Activated CD8-positive, alpha-beta T cell treated with anti-CD3 and anti-CD28 coated beads for 36 hours (primary cell): ENCODE data around the gene ANLN. TPM values are rescaled to one million over a fixed set of nuclear protein-coding genes. Genes with fewer than 3 reads are reported as not detected.
A peak's percentile ranks its signal among the peaks of the same experiment; 100 is the strongest.

Experiments used
- ATAC-seq: fragments of 200-7000 bp; cut with Tn5 transposase; one replicate; pipeline ENCODE4 v1.10.0; 2021; ENCODE audit warnings: mild to moderate bottlenecking, moderate library complexity
- CTCF ChIA-PET: fragments of 350-600 bp; sonication (Branson Sonifier 250); formaldehyde crosslinking; loops from one replicate; lab custom pipeline; 2021; ENCODE audit warnings: antibody characterized with exemption; lab: Charles Lee
- POLR2A ChIA-PET: fragments of 350-600 bp; sonication (Branson Sonifier 250); formaldehyde crosslinking; loops from one replicate; lab custom pipeline; 2021; ENCODE audit warnings: antibody characterized with exemption; lab: Charles Lee
- DNase-seq: peaks from one replicate; pipeline ENCODE4 v3.0.0-alpha.2; 2020
- H3K27ac Mint-ChIP-seq: one replicate; pipeline ENCODE4 v1.8.0; 2021; ENCODE audit warnings: mild to moderate bottlenecking, mixed read lengths
- H3K27me3 Mint-ChIP-seq: one replicate; pipeline ENCODE4 v1.8.0; 2021; ENCODE audit warnings: mixed read lengths
- H3K36me3 Mint-ChIP-seq: one replicate; pipeline ENCODE4 v1.8.0; 2021; ENCODE audit warnings: low read depth, mixed read lengths
- H3K4me1 Mint-ChIP-seq: one replicate; pipeline ENCODE4 v1.8.0; 2021; ENCODE audit warnings: low read depth, mixed read lengths
- H3K4me3 Mint-ChIP-seq: one replicate; pipeline ENCODE4 v1.8.0; 2021; ENCODE audit warnings: mild to moderate bottlenecking, moderate library complexity, mixed read lengths
- H3K9me3 Mint-ChIP-seq: one replicate; pipeline ENCODE4 v1.8.0; 2021; ENCODE audit warnings: mixed read lengths
- intact Hi-C: fragments of 100-400 bp; cut with micrococcal nuclease; formaldehyde crosslinking; loops from one replicate; pipeline ENCODE4 v1.10.0; 2022
- total RNA-seq, 2 experiments: library from RNA; stranded (reverse); gene quantifications; one replicate each; pipeline ENCODE4 v1.2.3, GENCODE V29; 2021
- TF ChIP-seq, protein P1 (sequence below): fragments of 200-600 bp; IDR thresholded peaks from one replicate; pipeline ENCODE4 v1.8.0; 2022; ENCODE audit warnings: antibody characterized with exemption, mild to moderate bottlenecking

Gene ANLN
- total RNA-seq, 2 experiments from 2014 or later, result 38.1 to 45.0 TPM

- ATAC-seq, result no peak
- intact Hi-C loops, result no loop called here
Measured at GRCh38 chr7:36360244-36360643, 29.4 kb upstream of the ANLN start.

DNA sequence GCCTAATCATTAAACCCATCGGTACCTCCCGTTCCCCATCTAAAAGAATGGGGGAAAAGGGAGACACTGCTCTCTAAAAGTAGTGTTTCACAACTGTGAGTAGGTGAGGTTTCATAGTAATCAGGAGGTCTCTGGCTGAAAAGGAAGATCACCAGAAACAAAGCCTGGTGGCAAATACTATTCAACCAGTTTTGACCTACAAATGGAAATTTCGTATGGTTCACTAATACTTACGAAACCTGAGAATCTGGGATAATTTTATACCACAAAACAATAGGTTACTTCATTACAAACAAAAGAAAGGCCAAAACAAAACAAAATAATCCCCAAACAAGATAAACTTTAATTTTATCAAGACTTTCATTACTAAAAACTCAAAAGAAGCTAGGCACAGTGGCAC lies 28.4 kb upstream of the ANLN start:
- no peaks in the 10 kb centered on the region for H3K9me3 Mint-ChIP-seq

More at GRCh38 chr7:36360244-36360643, 29.4 kb upstream of the ANLN start:
- Mint-ChIP-seq H3K36me3 (no peaks in the 10 kb centered on the region), H3K9me3 (no peaks in the 10 kb centered on the region), H3K27ac (no peak overlapping the region), H3K4me1 (no peaks in the 10 kb centered on the region), H3K27me3 (no peaks in the 10 kb centered on the region), H3K4me3 (no peak overlapping the region)
- CTCF ChIA-PET, result interaction anchor here (0.9 to 1.9 kb wide), 2 partner anchors 42 to 375 kb away, joined by 3 to 8 read pairs; no protein-coding TSS in a partner anchor
- TF ChIP-seq, protein P1, sequence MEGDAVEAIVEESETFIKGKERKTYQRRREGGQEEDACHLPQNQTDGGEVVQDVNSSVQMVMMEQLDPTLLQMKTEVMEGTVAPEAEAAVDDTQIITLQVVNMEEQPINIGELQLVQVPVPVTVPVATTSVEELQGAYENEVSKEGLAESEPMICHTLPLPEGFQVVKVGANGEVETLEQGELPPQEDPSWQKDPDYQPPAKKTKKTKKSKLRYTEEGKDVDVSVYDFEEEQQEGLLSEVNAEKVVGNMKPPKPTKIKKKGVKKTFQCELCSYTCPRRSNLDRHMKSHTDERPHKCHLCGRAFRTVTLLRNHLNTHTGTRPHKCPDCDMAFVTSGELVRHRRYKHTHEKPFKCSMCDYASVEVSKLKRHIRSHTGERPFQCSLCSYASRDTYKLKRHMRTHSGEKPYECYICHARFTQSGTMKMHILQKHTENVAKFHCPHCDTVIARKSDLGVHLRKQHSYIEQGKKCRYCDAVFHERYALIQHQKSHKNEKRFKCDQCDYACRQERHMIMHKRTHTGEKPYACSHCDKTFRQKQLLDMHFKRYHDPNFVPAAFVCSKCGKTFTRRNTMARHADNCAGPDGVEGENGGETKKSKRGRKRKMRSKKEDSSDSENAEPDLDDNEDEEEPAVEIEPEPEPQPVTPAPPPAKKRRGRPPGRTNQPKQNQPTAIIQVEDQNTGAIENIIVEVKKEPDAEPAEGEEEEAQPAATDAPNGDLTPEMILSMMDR, result no peak
- DNase-seq, result no peak
- POLR2A ChIA-PET, result no interaction called here

GRCh38 chr7:36363515-36363914 lies 26.1 kb upstream of the ANLN start:
- TF ChIP-seq, protein P1, result no peak
- Mint-ChIP-seq H3K9me3 (no peaks in the 10 kb centered on the region), H3K27me3 (no peaks in the 10 kb centered on the region), H3K4me3 (no peak overlapping the region), H3K27ac (no peak overlapping the region), H3K36me3 (no peaks in the 10 kb centered on the region), H3K4me1 (no peaks in the 10 kb centered on the region)
- intact Hi-C loops, result no loop called here
- ATAC-seq, result no peak
- no peak for DNase-seq
- ChIA-PET POLR2A (no interaction called here), CTCF (interaction anchor here (1.2 kb wide), 1 partner anchor 44 kb away, joined by 6 read pairs; no protein-coding TSS in a partner anchor)

More for the DNA sequence above, 28.4 kb upstream of the ANLN start:
- H3K36me3 Mint-ChIP-seq, result no peaks in the 10 kb centered on the region
- no peaks in the 10 kb centered on the region for H3K27me3 Mint-ChIP-seq
- DNase-seq (no peak), ATAC-seq (no peak)
- TF ChIP-seq, protein P1, result no peak
- CTCF ChIA-PET, result no interaction called here
- H3K27ac Mint-ChIP-seq, result no peak overlapping the region
- no peak overlapping the region for H3K4me3 Mint-ChIP-seq
- intact Hi-C loops, result no loop called here
- H3K4me1 Mint-ChIP-seq, result no peaks in the 10 kb centered on the region
- POLR2A ChIA-PET, result interaction anchor here (0.8 kb wide), 1 partner anchor 31 kb away, joined by 3 read pairs; no protein-coding TSS in a partner anchor

- no peaks in the 10 kb centered on the region for H3K9me3 Mint-ChIP-seq
- peak overlapping the region; percentile 87 for H3K4me3 Mint-ChIP-seq
- no peak for DNase-seq
- no peak for ATAC-seq
- no peaks in the 10 kb centered on the region for H3K36me3 Mint-ChIP-seq
- CTCF ChIA-PET, result interaction anchor here (0.6 to 2.4 kb wide), 11 partner anchors 8 to 75 kb away, joined by 3 to 11 read pairs (median 4); no protein-coding TSS in a partner anchor
- H3K27me3 Mint-ChIP-seq, result no peaks in the 10 kb centered on the region
- no peak overlapping the region for H3K27ac Mint-ChIP-seq
- TF ChIP-seq, protein P1, result no peak
- no peaks in the 10 kb centered on the region for H3K4me1 Mint-ChIP-seq
- POLR2A ChIA-PET, result interaction anchor here (1.4 kb wide), 2 partner anchors 15 to 18 kb away, joined by 3 to 5 read pairs; no protein-coding TSS in a partner anchor
- intact Hi-C loops, result no loop called here
Measured at GRCh38 chr7:36366005-36366717, 23.5 kb upstream of the ANLN start.
